ENCODE measurements around the gene KIRREL1.

GRCh38 chr1:158043232-158043631 lies 49.8 kb downstream of the KIRREL1 start:
- TF ChIP-seq CTCF (IDR thresholded peaks at IDR 0.05) (no peak), POLR2A (IDR thresholded peaks at IDR 0.05) (no peak)

Data from lower leg skin (tissue), 3 donors.